GM08714 (cell line): ENCODE results near the gene LTBP2.

Experiments
- H3K4me3 ChIP-seq: fragments of 200-500 bp; sonication (Bioruptor generic); 2 replicates; pipeline ENCODE4 v1.5.1; 2014; ENCODE audit warnings: mild to moderate bottlenecking, low read length, inconsistent platforms
- ZNF274 ChIP-seq: IDR thresholded peaks from 2 replicates; pipeline ENCODE4 v1.6.1; 2012; ENCODE audit warnings: mild to moderate bottlenecking, low read depth, low read length

LTBP2 gene

DNA sequence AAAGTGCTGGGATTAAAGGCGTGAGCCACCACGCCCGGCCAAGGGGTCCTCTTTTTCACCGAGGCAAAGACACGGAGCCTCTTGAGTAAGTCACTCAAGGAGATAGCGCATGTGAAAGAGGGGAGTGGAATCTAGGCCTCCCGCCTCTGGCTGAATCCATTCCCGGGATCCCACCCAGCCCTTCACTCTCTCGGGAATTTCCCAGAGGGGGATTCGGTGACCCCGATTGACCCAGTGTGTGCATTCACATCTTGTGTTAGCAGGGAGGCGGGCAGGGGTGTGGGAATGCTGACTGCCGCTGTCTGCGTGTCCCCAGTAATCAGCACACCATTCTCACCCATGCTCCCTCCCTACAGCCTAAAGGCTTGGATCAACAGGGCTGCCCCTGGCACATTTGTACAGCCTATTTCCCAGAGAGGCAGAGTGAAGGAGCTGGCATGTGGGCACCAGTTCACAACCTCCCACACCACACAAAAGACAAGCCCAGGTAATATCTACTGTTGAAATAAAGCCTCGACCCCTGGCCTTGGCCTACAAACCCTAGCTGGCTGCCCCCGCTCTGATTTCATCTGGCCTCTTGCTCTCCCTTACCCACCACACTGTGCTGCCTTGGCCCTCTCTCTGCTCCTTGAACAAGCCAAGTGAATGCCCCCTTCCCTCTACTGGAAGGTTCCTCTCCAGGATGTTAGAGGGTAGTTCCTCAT, 1.3 kb upstream of the LTBP2 start:
- no peak overlapping the region for H3K4me3 ChIP-seq
- no peak for TF ChIP-seq ZNF274

DNA sequence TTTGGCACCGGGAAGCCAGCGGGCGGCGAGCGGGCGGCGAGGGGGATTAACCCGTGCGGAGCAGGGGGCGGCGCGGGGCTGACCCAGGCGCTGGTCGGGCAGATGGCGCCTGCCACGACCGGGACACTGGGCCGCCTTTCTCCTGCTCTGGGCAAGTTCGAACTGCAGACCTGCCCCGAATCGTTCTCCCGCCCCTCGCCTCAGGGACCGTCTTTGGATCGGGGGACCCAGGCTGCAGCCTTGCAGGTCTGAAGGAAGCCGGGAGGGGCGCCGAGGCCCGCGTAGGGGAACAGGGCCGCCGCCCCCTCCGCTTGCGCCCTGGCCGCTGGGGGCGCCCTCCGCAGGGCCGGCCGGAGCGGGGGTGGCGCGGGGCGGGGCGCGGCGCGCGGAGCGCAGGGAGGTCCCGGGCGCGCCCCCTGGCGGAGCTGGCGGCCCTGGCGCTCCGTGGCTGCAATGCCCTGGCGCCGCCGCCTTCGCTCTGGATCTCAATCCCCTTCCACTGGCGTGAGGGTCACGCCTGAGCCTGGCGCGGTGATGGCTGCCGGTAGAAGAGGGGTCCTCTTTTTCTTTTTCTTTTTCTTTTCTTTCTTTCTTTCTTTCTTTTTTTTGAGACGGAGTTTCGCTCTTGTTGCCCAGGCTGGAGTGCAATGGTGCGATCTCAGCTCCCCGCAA, 449 bp upstream of the LTBP2 start:
- H3K4me3 ChIP-seq: peak overlapping the region; percentile 65
- no peak for TF ChIP-seq ZNF274

DNA sequence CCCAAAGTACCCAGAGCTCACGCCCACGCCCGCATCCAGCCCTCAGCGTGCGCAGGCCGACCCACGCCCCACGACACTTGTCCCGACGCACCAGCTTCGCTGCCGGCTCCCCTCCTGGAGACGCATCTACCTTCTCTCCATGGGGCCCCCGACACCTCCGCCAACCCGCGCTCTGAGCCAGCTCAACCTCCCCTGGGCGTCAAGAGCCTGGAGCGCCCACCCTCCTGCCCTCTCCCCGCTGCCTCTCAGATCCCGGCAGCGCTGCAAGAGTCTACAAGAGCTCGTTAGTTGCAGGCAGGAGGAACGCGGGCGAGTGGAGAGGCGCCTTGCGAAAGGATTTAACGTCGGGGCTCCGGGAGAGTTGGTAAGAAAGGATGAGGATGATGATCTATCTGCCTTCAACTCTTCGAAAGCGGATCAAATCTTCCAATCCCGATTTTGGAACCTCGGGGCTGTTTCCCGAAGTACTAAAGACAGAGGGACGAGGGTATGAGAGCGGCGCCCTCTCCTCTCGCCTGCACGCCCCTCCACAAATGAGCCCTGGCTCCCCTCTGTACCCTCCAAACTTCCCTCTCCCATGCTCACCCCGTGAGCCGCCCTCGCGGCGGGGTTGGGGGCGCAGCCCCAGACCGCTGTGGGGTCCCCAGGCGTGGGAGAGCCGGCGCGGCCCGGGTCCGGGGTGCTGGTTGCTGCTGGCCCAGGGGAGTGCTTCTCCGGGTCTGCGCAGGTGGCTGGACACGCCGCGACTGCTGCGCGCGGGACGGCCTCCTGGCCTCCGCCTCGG, 979 bp downstream of the LTBP2 start:
- H3K4me3 ChIP-seq: no peak overlapping the region
- TF ChIP-seq ZNF274: no peak

DNA sequence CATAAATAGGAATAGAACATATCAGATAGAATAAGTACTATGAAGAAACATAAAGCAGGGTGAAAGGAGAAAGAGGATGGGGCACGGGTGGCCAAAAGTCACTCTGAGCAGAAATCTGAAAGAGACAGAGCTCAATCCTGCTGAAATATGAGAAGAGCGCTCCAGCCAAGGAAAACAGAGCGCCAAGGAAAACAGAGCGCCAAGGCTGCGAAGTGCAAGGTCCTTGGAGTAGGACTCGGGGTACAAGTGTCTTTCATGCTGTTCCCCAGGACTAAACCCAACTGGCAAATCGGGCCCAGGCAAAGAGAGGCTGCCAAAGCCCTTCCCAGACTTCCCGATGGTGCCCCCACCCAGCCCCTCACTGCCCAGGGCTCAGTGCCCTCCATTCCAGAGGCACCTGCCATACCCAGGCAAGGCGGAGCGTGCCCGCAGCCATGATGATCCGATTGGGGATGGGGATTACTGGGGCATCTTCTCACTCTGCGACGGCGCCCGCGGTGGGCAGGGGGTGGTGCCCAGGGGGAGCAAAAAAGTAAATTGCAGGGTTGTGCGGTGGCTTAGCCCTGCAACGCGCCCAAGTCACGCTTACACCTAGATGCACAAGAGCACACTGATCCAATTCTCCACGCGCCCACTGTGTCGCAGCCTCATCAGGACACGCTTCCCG, 1.7 kb downstream of the LTBP2 start:
- no peak for TF ChIP-seq ZNF274
- H3K4me3 ChIP-seq: no peak overlapping the region

DNA sequence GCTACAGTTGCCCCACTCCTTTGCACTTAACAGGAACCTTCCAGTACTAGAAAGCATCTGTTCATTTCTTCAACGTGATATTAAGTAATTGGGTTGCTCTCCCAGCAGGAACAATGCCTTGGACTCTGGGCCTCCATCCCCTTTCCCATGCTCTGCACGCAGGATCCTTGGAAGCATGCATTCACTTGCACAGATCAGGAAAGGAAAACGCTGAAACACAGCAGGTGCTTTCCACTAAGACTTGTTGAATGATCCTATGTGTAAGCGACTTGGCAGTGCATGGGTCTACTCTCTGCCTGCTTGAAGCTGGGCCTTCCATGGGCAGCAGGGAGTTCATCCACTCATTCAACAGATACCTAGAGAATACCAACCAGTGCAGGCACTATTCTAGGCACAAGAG, 2.3 kb downstream of the LTBP2 start:
- TF ChIP-seq ZNF274: no peak
- H3K4me3 ChIP-seq: no peak overlapping the region

GRCh38 chr14:74608959-74609611, 3.0 kb downstream of the LTBP2 start:
- no peak for TF ChIP-seq ZNF274
- no peak overlapping the region for H3K4me3 ChIP-seq

GRCh38 chr14:74606727-74607126, 5.3 kb downstream of the LTBP2 start:
- no peak overlapping the region for H3K4me3 ChIP-seq
- no peak for TF ChIP-seq ZNF274

DNA sequence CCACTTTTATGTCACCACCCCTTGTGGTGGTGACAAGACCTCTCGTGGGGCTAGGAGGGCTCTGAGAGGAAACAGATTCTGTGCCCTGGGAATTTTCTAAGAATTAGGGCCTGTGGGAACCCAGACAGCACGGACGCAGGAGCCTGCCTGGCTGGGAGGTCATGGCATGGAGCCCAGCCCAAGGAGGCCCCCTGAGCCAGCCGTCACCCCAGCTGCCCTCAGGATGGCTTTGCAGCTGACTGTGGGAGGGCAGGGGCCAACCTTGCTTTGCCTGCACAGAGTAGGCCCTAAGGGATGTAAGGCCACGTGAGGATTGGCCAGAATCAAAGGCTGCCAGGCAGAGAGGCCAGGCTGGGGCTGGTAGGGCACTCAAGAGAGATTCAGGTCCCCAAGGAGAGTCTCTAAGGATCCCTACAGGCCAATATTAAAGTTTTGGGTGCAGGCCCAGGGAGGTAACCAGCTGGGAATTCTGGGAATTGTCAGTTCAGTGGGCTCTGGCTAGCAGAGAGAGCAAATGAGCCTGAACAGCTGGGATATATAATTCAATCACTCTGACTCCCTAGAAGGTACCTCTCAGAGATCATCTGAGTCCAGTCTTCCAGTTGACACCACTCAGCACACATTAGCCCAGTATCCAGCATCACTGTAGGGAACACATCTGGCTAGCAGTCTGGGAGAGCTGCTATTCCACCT, 6.4 kb downstream of the LTBP2 start:
- H3K4me3 ChIP-seq: no peak overlapping the region
- no peak for TF ChIP-seq ZNF274

- no peak for TF ChIP-seq ZNF274
- no peak overlapping the region for H3K4me3 ChIP-seq
Observed at GRCh38 chr14:74604911-74605310, 7.1 kb downstream of the LTBP2 start.

DNA sequence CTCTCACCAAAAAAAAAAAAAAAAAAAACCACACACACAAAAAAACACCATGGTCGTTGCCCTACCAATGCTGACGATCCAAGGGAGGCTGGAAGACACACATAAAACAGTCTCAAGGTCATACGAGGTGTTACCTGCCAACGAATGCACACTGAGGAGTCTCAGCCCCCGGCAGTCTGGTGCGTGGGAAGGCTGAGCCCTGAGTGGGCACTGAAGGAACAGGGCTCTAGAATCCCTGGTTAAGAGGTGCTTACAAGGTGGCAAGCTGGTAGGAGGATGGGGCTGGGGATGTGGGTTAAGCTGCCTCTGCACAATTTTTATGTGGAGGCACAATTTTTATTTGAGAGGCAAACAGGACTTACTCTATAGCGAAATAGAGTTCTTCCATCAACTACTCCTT, 7.9 kb downstream of the LTBP2 start:
- no peak overlapping the region for H3K4me3 ChIP-seq
- no peak for TF ChIP-seq ZNF274

DNA sequence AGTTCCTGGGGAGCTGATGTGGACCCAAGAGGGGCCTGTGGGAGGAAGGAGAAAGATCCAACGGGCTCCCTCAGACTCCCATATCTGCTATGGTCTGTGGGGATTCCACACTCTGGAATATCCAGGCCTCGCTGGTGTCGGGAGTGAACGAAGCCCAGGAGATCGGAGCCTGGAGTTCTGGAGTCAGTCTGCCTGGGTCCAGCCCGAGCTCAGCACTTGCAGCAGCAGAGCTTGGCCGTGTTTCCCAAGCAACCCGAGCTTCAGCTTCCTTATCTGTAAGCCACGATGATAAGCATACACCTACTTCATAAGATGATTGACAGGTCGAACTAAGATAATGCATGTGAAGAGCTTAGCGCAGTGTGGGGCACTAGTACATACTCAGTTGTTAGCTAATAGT, 10.1 kb downstream of the LTBP2 start:
- TF ChIP-seq ZNF274: no peak
- no peak overlapping the region for H3K4me3 ChIP-seq

GRCh38 chr14:74599946-74600345, 12.1 kb downstream of the LTBP2 start:
- no peak for TF ChIP-seq ZNF274
- no peak overlapping the region for H3K4me3 ChIP-seq

DNA sequence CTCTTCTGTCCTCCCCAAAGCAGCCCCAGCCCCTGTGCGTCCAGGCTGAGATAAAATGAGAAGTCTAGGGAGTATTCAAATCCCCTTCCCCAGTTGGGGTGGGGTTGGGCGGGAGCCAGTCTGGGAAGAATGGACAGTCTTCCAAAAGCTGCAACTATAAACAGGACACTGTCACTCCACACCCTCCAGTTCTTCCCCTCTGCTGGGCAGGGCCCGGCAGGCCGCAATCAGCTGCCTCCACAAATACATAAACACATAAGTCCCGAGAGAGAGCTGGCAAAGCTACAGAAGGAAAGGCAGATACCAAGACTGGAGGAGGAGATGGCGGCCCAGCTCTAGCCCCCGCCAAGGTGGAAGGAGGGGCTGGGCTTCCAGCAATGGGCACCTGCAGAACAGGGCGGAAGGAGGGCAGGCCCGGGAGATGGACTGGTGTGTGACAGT, 12.7 kb downstream of the LTBP2 start:
- H3K4me3 ChIP-seq: no peak overlapping the region
- no peak for TF ChIP-seq ZNF274
